ENCODE results near the gene COL1A2.

- no peak for TF ChIP-seq CTCF (conservative IDR thresholded peaks at IDR 0.05 in 1 of 2, IDR thresholded peaks at IDR 0.05 in 1 of 2; ENCODE audit: low read depth in 1 of 2, low read length in 2 of 2)
- no peak for TF ChIP-seq EZH2 (IDR thresholded peaks at IDR 0.05; ENCODE audit: low read length, missing control alignments)
These were observed 5.3 kb downstream of the COL1A2 start for GRCh38 chr7:94400022-94400421.

Data from fibroblast of lung (primary cell).